Thoracic aorta (tissue), 2 donors: ENCODE measurements around the gene RPL32. TPM values are rescaled to one million over a fixed set of nuclear protein-coding genes. Genes with fewer than 3 reads are reported as not detected.
A peak's percentile ranks its signal among the peaks of the same experiment; 100 is the strongest.

Experiments used
- ATAC-seq: fragments of 150-250 bp; one replicate; pipeline ENCODE4 v1.8.0; 2017; ENCODE audit warnings: low read depth; ENCODE audit not compliant: insufficient number of reproducible peaks, low FRiP score
- DNase-seq: peaks from one replicate; pipeline ENCODE4 v3.0.0-alpha.2; 2020; ENCODE audit warnings: low spot score
- H3K27ac ChIP-seq, 2 donors: fragments of 200-600 bp; sonication (generic); 1 replicate in 1 of 2; 2 replicates in 1 of 2; pipeline ENCODE4 v1.5.1; 2016; ENCODE audit warnings: mild to moderate bottlenecking in 2 of 2, moderate library complexity in 2 of 2
- H3K27me3 ChIP-seq: fragments of 200-600 bp; sonication (generic); replicated peaks from 2 replicates; pipeline ENCODE4 v1.6.0; 2016; ENCODE audit warnings: mild to moderate bottlenecking; ENCODE audit not compliant: insufficient read depth
- H3K36me3 ChIP-seq: fragments of 200-600 bp; sonication (generic); one replicate; pipeline ENCODE4 v1.5.1; 2016
- H3K4me1 ChIP-seq, 2 donors: fragments of 200-600 bp; sonication (generic); 1 replicate in 1 of 2; 2 replicates in 1 of 2; pipeline versions ENCODE4 v1.5.1 to v1.6.0; 2016; ENCODE audit warnings: low read depth in 2 of 2, mild to moderate bottlenecking in 1 of 2; ENCODE audit not compliant: control insufficient read depth in 1 of 2
- H3K4me3 ChIP-seq: fragments of 200-600 bp; sonication (generic); 2 replicates; pipeline ENCODE4 v1.5.1; 2016; ENCODE audit warnings: mild to moderate bottlenecking
- H3K9me3 ChIP-seq: fragments of 200-600 bp; sonication (generic); 2 replicates; pipeline ENCODE4 v1.5.1; 2016
- CTCF ChIP-seq: fragments of 200-600 bp; sonication (generic); IDR thresholded peaks from one replicate; pipeline ENCODE4 v1.5.1; 2019; ENCODE audit warnings: antibody characterized with exemption
- total RNA-seq, 2 donors: library from RNA; depleted of rRNA; stranded (reverse); fragments of >200 nt; gene quantifications; one replicate each; pipeline versions ENCODE4 v1.1.0 to v1.2.3, GENCODE V29; 2016

The RPL32 gene
- total RNA-seq, 2 donors from 2014 or later, result 455 to 867 TPM

GRCh38 chr3:12797892-12798558 lies 43.3 kb downstream of the RPL32 start:
- DNase-seq, result no peak

GRCh38 chr3:12797124-12797891 lies 44.1 kb downstream of the RPL32 start:
- DNase-seq (no peak), ATAC-seq (no peak)
- peak overlapping the region; percentile 73 for H3K4me3 ChIP-seq

More at GRCh38 chr3:12797892-12798558, 43.3 kb downstream of the RPL32 start:
- H3K4me3 ChIP-seq, result peak overlapping the region; percentile 73
- no peaks in the 10 kb centered on the region for H3K9me3 ChIP-seq
- no peaks in the 10 kb centered on the region for H3K27me3 ChIP-seq
- no peak for TF ChIP-seq CTCF
- H3K4me1 ChIP-seq, result peaks cover 3 to 28% of the 10 kb centered on the region in 2 donors
- peak overlapping the region; percentile 90 to 94 for H3K27ac ChIP-seq
- H3K36me3 ChIP-seq, result no peaks in the 10 kb centered on the region
- no peak for ATAC-seq

GRCh38 chr3:12796171-12797123 lies 44.9 kb downstream of the RPL32 start, which contains the start of gene CAND2:
Gene CAND2 (plus strand): TSS chr3:12796680. CDS start chr3:12796721, 41 bp downstream.
- Histone ChIP-seq H3K27ac (peak within 1 kb of the TSS; percentile 90 to 94), H3K9me3 (no peaks in the 10 kb centered on the region), H3K27me3 (no peaks in the 10 kb centered on the region), H3K36me3 (no peaks in the 10 kb centered on the region), H3K4me1 (peaks cover 3 to 28% of the 10 kb centered on the region in 2 donors), H3K4me3 (peak within 1 kb of the TSS; percentile 73)
- DNase-seq, result peak; percentile 43
- no peak for TF ChIP-seq CTCF
- peak; percentile 77 for ATAC-seq

More at GRCh38 chr3:12797124-12797891, 44.1 kb downstream of the RPL32 start:
- Histone ChIP-seq H3K27me3 (no peaks in the 10 kb centered on the region), H3K4me1 (peaks cover 3 to 28% of the 10 kb centered on the region in 2 donors), H3K36me3 (no peaks in the 10 kb centered on the region), H3K27ac (peak overlapping the region; percentile 90 to 94), H3K9me3 (no peaks in the 10 kb centered on the region)
- no peak for TF ChIP-seq CTCF

GRCh38 chr3:12793701-12794100 lies 47.7 kb downstream of the RPL32 start:
- no peak for DNase-seq
- no peak for TF ChIP-seq CTCF
- Histone ChIP-seq H3K27me3 (no peaks in the 10 kb centered on the region), H3K27ac (no peak overlapping the region), H3K4me3 (no peak overlapping the region), H3K4me1 (peaks cover 3 to 16% of the 10 kb centered on the region in 2 donors), H3K36me3 (no peaks in the 10 kb centered on the region), H3K9me3 (no peaks in the 10 kb centered on the region)
- ATAC-seq, result no peak
